Uterus (tissue), 4 donors: Measurements from ENCODE around the gene BHLHE41. TPM values are rescaled to one million over a fixed set of nuclear protein-coding genes. Genes with fewer than 3 reads are reported as not detected.

ENCODE experiments used
- DNase-seq, 2 donors: peaks; one replicate each; pipeline ENCODE4 v3.0.0-alpha.2; 2019 to 2020
- H3K27ac ChIP-seq, 2 donors: fragments of 200-600 bp; sonication (generic); 1 replicate in 1 of 2; 2 replicates in 1 of 2; pipeline ENCODE4 v1.5.1; 2016 to 2018
- H3K27me3 ChIP-seq, 2 donors: fragments of 200-600 bp; sonication (generic); one replicate each; pipeline ENCODE4 v1.5.1; 2018 to 2019; ENCODE audit warnings: control low read depth in 1 of 2
- H3K36me3 ChIP-seq, 2 donors: fragments of 200-600 bp; sonication (generic); one replicate each; pipeline ENCODE4 v1.5.1; 2019; ENCODE audit warnings: control low read depth in 1 of 2
- H3K4me1 ChIP-seq, 2 donors: fragments of 200-600 bp; sonication (generic); one replicate each; pipeline ENCODE4 v1.5.1; 2018 to 2019; ENCODE audit warnings: control low read depth in 1 of 2
- H3K4me3 ChIP-seq, 2 donors: fragments of 200-600 bp; sonication (generic); 1 replicate in 1 of 2; 2 replicates in 1 of 2; pipeline ENCODE4 v1.5.1; 2018 to 2019; ENCODE audit warnings: mild to moderate bottlenecking in 1 of 2
- H3K9me3 ChIP-seq, 2 donors: fragments of 200-600 bp; sonication (generic); one replicate each; pipeline ENCODE4 v1.5.1; 2019; ENCODE audit warnings: control low read depth in 1 of 2
- CTCF ChIP-seq, 4 experiments: fragments of 200-600 bp in 2 of 4; fragments of 450-650 bp in 2 of 4; sonication (generic) in 2 of 4; IDR thresholded peaks; one replicate each; pipeline ENCODE4 v1.5.1; 2016 to 2019; ENCODE audit warnings: antibody characterized with exemption in 4 of 4, mild to moderate bottlenecking in 2 of 4, moderate library complexity in 1 of 4
- POLR2A ChIP-seq, 2 donors: fragments of 450-650 bp; IDR thresholded peaks; one replicate each; pipeline ENCODE4 v1.6.1; 2016; ENCODE audit warnings: antibody characterized with exemption in 2 of 2, mild to moderate bottlenecking in 1 of 2, moderate library complexity in 1 of 2
- intact Hi-C: fragments of 100-400 bp; cut with DNase I; formaldehyde crosslinking; loops from one replicate; pipeline ENCODE4 v1.15.1; 2023; ENCODE audit warnings: low total_unique reads
- total RNA-seq, 4 donors: library from RNA; depleted of rRNA in 3 of 4; stranded (reverse); fragments of >200 nt in 3 of 4; gene quantifications; one replicate each; pipeline versions ENCODE4 v1.1.0 to v1.2.4, GENCODE V29; 2014 to 2023
- donor health status: DM: yes; HTN: yes; CAD: no.

The BHLHE41 gene
- total RNA-seq, 4 donors from 2014 or later: 2.1 to 31.2 (median 5.0) TPM

DNA sequence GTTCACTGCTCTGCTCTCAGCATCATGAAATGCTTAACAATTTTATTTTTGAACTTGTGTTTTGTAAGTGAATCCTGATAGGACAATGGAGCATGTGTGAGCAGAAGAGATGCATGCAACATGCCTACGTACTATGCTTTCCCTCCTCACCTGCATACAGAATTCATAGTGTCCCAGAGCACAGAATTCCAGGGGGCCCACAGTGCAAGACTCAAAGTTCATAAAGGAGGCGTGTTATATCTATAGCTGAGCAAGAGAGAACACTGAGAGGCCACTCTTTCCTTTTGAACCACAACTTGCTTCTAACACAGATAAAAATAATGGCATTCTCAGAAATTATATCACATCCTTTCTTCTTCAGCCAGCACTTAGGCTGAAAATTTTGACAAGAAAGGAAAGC, 28.8 kb downstream of the BHLHE41 start:
- Histone ChIP-seq H3K27ac (no peak overlapping the region), H3K36me3 (no peaks in the 10 kb centered on the region), H3K9me3 (no peaks in the 10 kb centered on the region), H3K4me1 (no peaks in the 10 kb centered on the region), H3K27me3 (no peaks in the 10 kb centered on the region), H3K4me3 (no peak overlapping the region)
- intact Hi-C loops: no loop called here
- TF ChIP-seq POLR2A (IDR thresholded peaks at IDR 0.05): no peak
- DNase-seq: no peak

DNA sequence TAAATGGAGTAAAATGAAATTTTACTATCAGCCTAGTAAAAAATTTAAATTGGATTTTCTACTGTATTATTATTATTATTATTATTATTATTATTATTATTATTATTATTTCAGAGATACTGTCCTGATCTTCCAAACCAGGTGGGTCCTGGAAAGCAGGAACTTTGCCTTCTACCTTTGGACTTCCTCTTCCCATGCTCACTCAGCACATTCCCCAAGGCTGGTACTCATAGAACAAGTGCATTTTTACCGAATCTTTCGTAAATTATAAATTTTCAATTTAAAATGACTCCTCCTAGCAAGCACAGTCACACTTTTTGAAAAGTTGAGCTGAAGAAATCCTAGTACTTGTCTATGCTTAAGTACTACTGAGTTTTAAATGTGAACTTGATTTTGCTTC, 29.7 kb downstream of the BHLHE41 start:
- TF ChIP-seq CTCF (IDR thresholded peaks at IDR 0.05): no peak
- no peak for TF ChIP-seq POLR2A (IDR thresholded peaks at IDR 0.05)
- no peak for DNase-seq
- H3K36me3 ChIP-seq: no peaks in the 10 kb centered on the region
- H3K9me3 ChIP-seq: no peaks in the 10 kb centered on the region
- H3K4me1 ChIP-seq: no peaks in the 10 kb centered on the region
- H3K27ac ChIP-seq: no peak overlapping the region
- intact Hi-C loops: no loop called here
- H3K27me3 ChIP-seq: no peaks in the 10 kb centered on the region
- H3K4me3 ChIP-seq: no peak overlapping the region

DNA sequence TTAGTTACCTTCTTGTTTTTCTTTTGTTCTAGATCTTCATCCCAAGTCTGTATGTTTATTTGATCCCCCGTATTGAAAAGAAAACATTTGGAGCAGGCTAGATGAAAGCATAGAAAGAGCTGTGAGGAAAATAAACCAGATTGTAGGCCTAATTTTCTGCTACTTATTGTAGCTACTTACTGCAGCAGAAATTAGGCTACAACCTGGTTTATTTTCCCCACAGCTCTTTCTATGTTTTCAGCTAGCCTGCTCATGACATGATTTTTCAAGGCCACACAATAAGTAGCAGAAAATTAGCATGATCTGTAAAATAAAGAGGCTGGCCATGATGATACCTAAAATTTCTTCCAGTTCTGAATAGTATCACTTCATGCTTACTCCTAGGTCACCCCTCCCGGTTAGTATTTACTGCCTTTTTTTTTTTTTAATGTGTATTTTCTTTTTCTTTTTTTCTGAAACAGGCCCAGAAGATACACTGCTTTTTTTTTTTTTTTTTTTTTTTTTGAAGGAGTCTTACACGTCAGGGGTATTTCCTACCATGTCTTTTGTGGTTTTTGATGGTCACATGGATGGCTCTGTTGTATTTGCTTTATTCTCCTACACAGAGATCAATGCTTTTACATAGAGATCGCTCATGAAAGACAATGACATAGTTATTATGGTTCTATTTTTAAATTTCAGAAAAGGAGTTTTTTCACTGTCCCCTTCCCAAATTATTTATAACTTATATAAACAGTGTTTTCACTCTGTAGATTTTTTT, 32.3 kb downstream of the BHLHE41 start:
- Histone ChIP-seq H3K4me1 (no peaks in the 10 kb centered on the region), H3K36me3 (no peaks in the 10 kb centered on the region), H3K9me3 (no peaks in the 10 kb centered on the region), H3K4me3 (no peak overlapping the region), H3K27ac (no peak overlapping the region), H3K27me3 (no peaks in the 10 kb centered on the region)
- DNase-seq: no peak
- intact Hi-C loops: no loop called here
- TF ChIP-seq POLR2A (IDR thresholded peaks at IDR 0.05) (no peak), CTCF (IDR thresholded peaks at IDR 0.05) (no peak)

DNA sequence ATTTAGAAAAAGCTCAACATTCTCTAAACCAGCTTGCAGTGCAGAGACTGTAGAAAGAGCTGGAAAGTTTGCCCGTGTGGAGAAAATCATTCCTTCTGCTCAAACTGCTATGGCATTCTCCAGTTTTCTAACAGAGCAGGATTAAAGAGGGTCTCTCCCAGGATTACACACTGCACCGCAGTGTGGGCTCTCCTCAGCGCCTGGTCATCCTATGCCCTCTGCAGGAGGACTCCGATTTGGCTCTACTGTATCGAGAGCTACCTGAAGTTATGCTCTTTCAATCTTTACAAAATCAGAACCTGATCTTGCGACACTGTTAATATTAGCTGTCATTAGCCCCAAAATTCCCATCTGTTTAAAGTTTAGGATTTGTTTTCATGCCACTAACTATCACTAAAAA, 33.0 kb downstream of the BHLHE41 start:
- Histone ChIP-seq H3K9me3 (no peaks in the 10 kb centered on the region), H3K4me1 (no peaks in the 10 kb centered on the region), H3K27ac (no peak overlapping the region), H3K27me3 (no peaks in the 10 kb centered on the region), H3K36me3 (no peaks in the 10 kb centered on the region), H3K4me3 (no peak overlapping the region)
- no peak for TF ChIP-seq POLR2A (IDR thresholded peaks at IDR 0.05)
- TF ChIP-seq CTCF (IDR thresholded peaks at IDR 0.05): peak in 3 of 4 experiments; percentile 13 to 54 (median 33)
- peak in 1 of 2 donors; percentile 32 for DNase-seq
- intact Hi-C loops: no loop called here

DNA sequence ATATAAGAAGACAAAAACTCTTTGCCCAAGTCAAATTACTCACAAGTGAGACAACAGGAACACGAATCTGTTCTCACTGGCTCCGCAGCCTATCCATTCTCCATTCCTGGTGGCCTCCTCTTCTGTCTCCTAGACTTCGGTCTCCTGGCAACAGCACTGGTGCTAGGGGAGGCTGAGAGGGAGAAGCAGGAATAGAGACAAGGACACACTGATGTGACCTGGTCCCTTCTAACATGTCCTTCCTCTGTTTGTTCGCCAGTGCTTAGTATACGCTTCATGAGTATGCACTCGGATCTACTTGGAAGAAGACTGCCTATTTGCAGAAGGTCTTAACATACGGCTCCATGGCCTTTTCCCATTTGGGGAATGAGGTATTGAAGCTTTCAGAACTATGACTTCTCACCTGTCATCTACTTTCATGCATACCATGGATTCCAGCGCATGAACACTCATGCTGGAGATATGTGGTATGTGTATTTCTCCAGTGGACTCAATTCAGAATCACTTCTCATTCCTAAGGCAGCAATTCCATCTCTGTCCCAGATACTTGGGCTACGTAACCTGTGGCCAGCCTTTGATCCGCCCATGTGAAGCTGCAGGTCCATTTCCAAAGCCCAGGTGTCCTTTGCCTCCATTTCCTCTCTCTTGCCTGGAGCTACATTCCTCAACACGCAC, 33.9 kb downstream of the BHLHE41 start:
- Histone ChIP-seq H3K27ac (no peak overlapping the region), H3K4me1 (no peaks in the 10 kb centered on the region), H3K4me3 (no peak overlapping the region), H3K36me3 (no peaks in the 10 kb centered on the region), H3K9me3 (no peaks in the 10 kb centered on the region), H3K27me3 (no peaks in the 10 kb centered on the region)
- DNase-seq: no peak
- TF ChIP-seq CTCF (IDR thresholded peaks at IDR 0.05) (no peak), POLR2A (IDR thresholded peaks at IDR 0.05) (no peak)
- intact Hi-C loops: no loop called here
